OCI-LY7 (cell line): Measurements from ENCODE around the gene SLC35A3.

Experiments
- EZH2phosphoT487 ChIP-seq: fragments of 200-600 bp; sonication (generic); IDR thresholded peaks from 2 replicates; pipeline ENCODE4 v1.6.1; 2018; ENCODE audit warnings: low read depth, borderline replicate concordance, mild to moderate bottlenecking, mixed run types, antibody characterized with exemption, low read length, moderate library complexity, mixed read lengths
- TF ChIP-seq, protein P1 (sequence below): fragments of 200-600 bp; sonication (generic); conservative IDR thresholded peaks from 2 replicates; pipeline ENCODE4 v1.5.1; 2014; ENCODE audit warnings: mild to moderate bottlenecking, antibody characterized with exemption, low read length, moderate library complexity, mixed read lengths

DNA sequence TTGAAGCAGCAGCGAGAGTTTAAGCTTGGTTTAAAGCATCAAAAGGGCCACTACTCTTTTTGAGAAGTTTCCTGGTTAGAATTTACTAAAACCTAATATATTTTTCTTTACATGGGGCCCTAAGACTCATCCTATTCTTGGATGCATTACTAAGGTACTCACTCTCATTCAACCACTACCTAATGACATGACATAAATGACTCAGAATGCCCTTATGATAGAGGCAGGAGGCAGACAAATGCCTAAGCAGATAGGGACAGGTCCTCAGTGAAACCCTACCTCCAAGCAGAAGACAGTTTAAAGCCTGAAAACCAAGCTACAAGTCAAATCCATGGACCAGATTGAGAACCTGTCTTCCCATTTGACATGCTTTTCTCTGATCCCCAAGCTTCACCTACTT, 34.3 kb upstream of the SLC35A3 start:
- TF ChIP-seq, protein P1, sequence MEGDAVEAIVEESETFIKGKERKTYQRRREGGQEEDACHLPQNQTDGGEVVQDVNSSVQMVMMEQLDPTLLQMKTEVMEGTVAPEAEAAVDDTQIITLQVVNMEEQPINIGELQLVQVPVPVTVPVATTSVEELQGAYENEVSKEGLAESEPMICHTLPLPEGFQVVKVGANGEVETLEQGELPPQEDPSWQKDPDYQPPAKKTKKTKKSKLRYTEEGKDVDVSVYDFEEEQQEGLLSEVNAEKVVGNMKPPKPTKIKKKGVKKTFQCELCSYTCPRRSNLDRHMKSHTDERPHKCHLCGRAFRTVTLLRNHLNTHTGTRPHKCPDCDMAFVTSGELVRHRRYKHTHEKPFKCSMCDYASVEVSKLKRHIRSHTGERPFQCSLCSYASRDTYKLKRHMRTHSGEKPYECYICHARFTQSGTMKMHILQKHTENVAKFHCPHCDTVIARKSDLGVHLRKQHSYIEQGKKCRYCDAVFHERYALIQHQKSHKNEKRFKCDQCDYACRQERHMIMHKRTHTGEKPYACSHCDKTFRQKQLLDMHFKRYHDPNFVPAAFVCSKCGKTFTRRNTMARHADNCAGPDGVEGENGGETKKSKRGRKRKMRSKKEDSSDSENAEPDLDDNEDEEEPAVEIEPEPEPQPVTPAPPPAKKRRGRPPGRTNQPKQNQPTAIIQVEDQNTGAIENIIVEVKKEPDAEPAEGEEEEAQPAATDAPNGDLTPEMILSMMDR: no peak
- no peak for TF ChIP-seq EZH2phosphoT487
